Measurements from ENCODE around the gene ONECUT2.
"Not testable (repeated sequence)": the region's sequence is repeated elsewhere in the genome, so short reads cannot be mapped to it uniquely, and the experiment has no call there.

The ONECUT2 gene

DNA sequence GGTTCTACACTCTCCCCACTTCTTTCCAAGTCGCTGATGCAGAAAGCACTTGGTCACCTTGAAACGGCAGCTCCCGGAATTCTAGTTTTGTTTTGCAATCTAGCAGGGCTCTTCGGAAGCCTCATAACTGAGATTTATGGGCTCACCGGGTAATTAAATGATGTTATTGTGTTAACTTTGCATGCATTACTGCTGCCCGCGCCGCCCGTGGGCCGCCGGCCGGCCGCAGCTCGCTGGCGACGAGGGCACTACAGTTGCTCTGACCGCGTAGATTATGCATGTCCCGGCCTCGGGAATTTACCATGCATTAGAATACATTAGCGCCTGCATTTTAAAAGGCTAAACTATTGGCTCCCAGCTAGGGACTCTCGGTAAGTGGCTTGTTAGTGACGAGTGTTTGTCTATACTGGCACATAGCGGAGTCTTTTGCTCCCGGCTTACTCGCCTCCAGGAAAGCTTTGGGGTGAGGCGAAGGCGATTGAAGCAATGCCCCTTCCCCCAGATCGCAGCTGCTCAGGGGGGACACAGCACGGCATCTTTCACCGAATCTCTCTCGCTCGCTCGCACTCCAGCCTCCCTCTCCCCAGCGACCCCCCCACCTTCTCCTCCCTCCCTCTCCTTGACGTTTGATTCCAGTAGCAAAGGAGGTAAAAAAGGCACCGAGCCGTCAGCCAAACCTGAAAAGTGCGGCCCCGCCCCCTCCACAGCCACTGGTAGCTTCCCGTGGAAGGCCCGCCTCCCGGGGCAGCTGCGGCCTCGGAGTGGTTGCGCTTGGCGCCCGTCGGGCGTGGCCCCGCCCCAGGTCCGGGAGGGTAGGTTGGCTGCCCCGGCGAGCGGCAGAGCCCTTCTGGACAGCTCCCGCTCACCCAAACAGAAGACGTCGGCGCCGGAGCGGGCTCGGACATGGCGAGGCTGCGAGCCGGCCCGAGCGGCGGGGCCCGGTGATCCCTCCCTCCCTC, at the start of gene ONECUT2:
ONECUT2 (plus strand) TSS at position 839 of the 959 bp plus-strand sequence. CDS start 343 bp downstream, outside the sequence.
- Histone ChIP-seq H3K9me3 (replicated peaks; ENCODE audit: insufficient read depth, low read length) (no peaks in the 10 kb centered on the region), H3K27ac (ENCODE audit: low read length) (no peak within 1 kb of the TSS), H3F3A (ENCODE audit: insufficient read depth, low read length) (no peaks in the 10 kb centered on the region), H3K4me1 (ENCODE audit: low read length) (no peaks in the 10 kb centered on the region), H3K27me3 (replicated peaks; ENCODE audit: insufficient read depth, low read length) (no peaks in the 10 kb centered on the region; the same call in 1 of the 2 replicates), H3K36me3 (replicated peaks; ENCODE audit: insufficient read depth, low read length) (no peaks in the 10 kb centered on the region), H4K20me1 (ENCODE audit: insufficient read depth, low read length) (no peaks in the 10 kb centered on the region), H3K4me2 (ENCODE audit: low read depth, low read length) (no peak within 1 kb of the TSS), H3K79me2 (ENCODE audit: low read length) (no peaks in the 10 kb centered on the region), H2AFZ (ENCODE audit: low read length) (no peak within 1 kb of the TSS), H3K4me3 (ENCODE audit: low read length) (no peak within 1 kb of the TSS), H3K9ac (ENCODE audit: low read length) (no peak within 1 kb of the TSS), H3K9me2 (replicated peaks; ENCODE audit: insufficient read depth, low read length) (no peaks in the 10 kb centered on the region)
- DNase-seq = no peak
- TF ChIP-seq EZH2phosphoT487 (IDR thresholded peaks at IDR 0.05; ENCODE audit: low read length) (no peak), CTCF (IDR thresholded peaks at IDR 0.05; ENCODE audit: low read length) (no peak), EZH2 (optimal IDR thresholded peaks at IDR 0.05; ENCODE audit: low read depth, low read length) (no peak)

- no peak overlapping the region for H3K27ac ChIP-seq (ENCODE audit: low read length)
- DNase-seq = no peak
- H3K9me2 ChIP-seq (replicated peaks; ENCODE audit: insufficient read depth, low read length) = no peaks in the 10 kb centered on the region
- H3K9ac ChIP-seq (ENCODE audit: low read length) = no peak overlapping the region
- peaks cover 9% of the 10 kb centered on the region for H3K4me1 ChIP-seq (ENCODE audit: low read length)
- no peak overlapping the region for H2AFZ ChIP-seq (ENCODE audit: low read length)
- no peak for TF ChIP-seq CTCF (IDR thresholded peaks at IDR 0.05; ENCODE audit: low read length)
- TF ChIP-seq EZH2 (optimal IDR thresholded peaks at IDR 0.05; ENCODE audit: low read depth, low read length) = no peak
- no peaks in the 10 kb centered on the region for H3K9me3 ChIP-seq (replicated peaks; ENCODE audit: insufficient read depth, low read length)
- H3K4me2 ChIP-seq (ENCODE audit: low read depth, low read length) = no peak overlapping the region
- no peak overlapping the region for H3K4me3 ChIP-seq (ENCODE audit: low read length)
- H3K27me3 ChIP-seq (replicated peaks; ENCODE audit: insufficient read depth, low read length) = no peaks in the 10 kb centered on the region
- no peaks in the 10 kb centered on the region for H3K36me3 ChIP-seq (replicated peaks; ENCODE audit: insufficient read depth, low read length)
- H3F3A ChIP-seq (ENCODE audit: insufficient read depth, low read length) = no peaks in the 10 kb centered on the region
- H3K79me2 ChIP-seq (ENCODE audit: low read length) = no peaks in the 10 kb centered on the region
- no peaks in the 10 kb centered on the region for H4K20me1 ChIP-seq (ENCODE audit: insufficient read depth, low read length)
Observed at GRCh38 chr18:57389271-57389670, 45.9 kb upstream of the ONECUT2 start.

DNA sequence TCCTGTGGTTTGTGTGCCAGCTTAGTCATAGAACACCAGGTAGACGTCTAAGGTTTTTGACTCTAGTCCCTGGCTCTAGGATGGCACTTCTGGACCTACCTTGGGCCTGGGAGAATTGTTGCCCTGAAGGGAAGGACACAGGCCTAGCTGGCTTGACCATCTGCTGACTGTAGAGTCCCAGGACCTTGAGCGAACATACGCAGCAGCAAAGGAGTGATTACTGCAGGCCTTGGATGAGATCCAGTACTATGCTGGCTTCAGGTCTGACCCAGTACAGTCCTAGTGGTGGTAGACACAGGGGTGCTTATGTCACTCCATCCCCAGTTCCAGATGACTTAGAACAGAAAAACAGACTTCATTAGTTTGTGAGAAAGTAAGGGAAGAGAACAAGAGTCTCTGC, 45.1 kb upstream of the ONECUT2 start:
- Histone ChIP-seq H3K36me3 (replicated peaks; ENCODE audit: insufficient read depth, low read length) (no peaks in the 10 kb centered on the region), H3K4me3 (ENCODE audit: low read length) (no peak overlapping the region), H3K9me3 (replicated peaks; ENCODE audit: insufficient read depth, low read length) (no peaks in the 10 kb centered on the region), H3K4me1 (ENCODE audit: low read length) (peaks cover 9% of the 10 kb centered on the region), H3K79me2 (ENCODE audit: low read length) (no peaks in the 10 kb centered on the region), H3K27ac (ENCODE audit: low read length) (no peak overlapping the region), H3K27me3 (replicated peaks; ENCODE audit: insufficient read depth, low read length) (no peaks in the 10 kb centered on the region), H4K20me1 (ENCODE audit: insufficient read depth, low read length) (no peaks in the 10 kb centered on the region), H3K9me2 (replicated peaks; ENCODE audit: insufficient read depth, low read length) (no peaks in the 10 kb centered on the region), H2AFZ (ENCODE audit: low read length) (no peak overlapping the region), H3K9ac (ENCODE audit: low read length) (no peak overlapping the region), H3K4me2 (ENCODE audit: low read depth, low read length) (no peak overlapping the region), H3F3A (ENCODE audit: insufficient read depth, low read length) (no peaks in the 10 kb centered on the region)
- TF ChIP-seq EZH2 (optimal IDR thresholded peaks at IDR 0.05; ENCODE audit: low read depth, low read length) = no peak
- TF ChIP-seq EZH2phosphoT487 (IDR thresholded peaks at IDR 0.05; ENCODE audit: low read length) = no peak
- no peak for TF ChIP-seq CTCF (IDR thresholded peaks at IDR 0.05; ENCODE audit: low read length)
- no peak for DNase-seq

- H3F3A ChIP-seq (ENCODE audit: insufficient read depth, low read length); H3K9ac ChIP-seq (ENCODE audit: low read length); H3K79me2 ChIP-seq (ENCODE audit: low read length); H3K36me3 ChIP-seq (replicated peaks; ENCODE audit: insufficient read depth, low read length); H3K4me2 ChIP-seq (ENCODE audit: low read depth, low read length); H3K27me3 ChIP-seq (replicated peaks; ENCODE audit: insufficient read depth, low read length); H3K9me3 ChIP-seq (replicated peaks; ENCODE audit: insufficient read depth, low read length); H3K9me2 ChIP-seq (replicated peaks; ENCODE audit: insufficient read depth, low read length); DNase-seq; H3K4me1 ChIP-seq (ENCODE audit: low read length); H2AFZ ChIP-seq (ENCODE audit: low read length); H4K20me1 ChIP-seq (ENCODE audit: insufficient read depth, low read length); H3K27ac ChIP-seq (ENCODE audit: low read length); H3K4me3 ChIP-seq (ENCODE audit: low read length): not testable (repeated sequence)
Observed at GRCh38 chr18:57394749-57395148, 40.4 kb upstream of the ONECUT2 start.

DNA sequence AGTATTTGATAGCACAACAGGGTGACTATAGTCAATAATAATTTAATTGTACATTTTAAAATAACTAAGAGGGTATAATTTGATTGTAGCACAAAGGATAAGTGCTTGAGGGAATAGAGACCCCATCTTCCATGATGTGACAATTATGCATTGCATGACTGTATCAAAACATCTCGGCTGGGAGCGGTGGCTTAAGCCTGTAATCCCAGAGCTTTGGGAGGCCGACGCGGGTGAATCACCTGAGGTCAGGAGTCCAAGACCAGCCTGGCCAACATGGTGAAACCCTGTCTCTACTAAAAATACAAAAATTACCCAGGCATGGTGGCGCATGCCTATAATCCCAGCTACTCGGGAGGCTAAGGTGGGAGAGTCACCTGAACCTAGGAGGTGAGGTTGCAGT, 38.3 kb upstream of the ONECUT2 start:
- not testable (repeated sequence) for H2AFZ ChIP-seq (ENCODE audit: low read length); H3K9me2 ChIP-seq (replicated peaks; ENCODE audit: insufficient read depth, low read length); H3K4me3 ChIP-seq (ENCODE audit: low read length); H3K9ac ChIP-seq (ENCODE audit: low read length); H3K79me2 ChIP-seq (ENCODE audit: low read length); DNase-seq; H3F3A ChIP-seq (ENCODE audit: insufficient read depth, low read length); H3K36me3 ChIP-seq (replicated peaks; ENCODE audit: insufficient read depth, low read length); H3K27me3 ChIP-seq (replicated peaks; ENCODE audit: insufficient read depth, low read length); H4K20me1 ChIP-seq (ENCODE audit: insufficient read depth, low read length); H3K27ac ChIP-seq (ENCODE audit: low read length); H3K4me1 ChIP-seq (ENCODE audit: low read length); H3K4me2 ChIP-seq (ENCODE audit: low read depth, low read length); H3K9me3 ChIP-seq (replicated peaks; ENCODE audit: insufficient read depth, low read length)

All from MM.1S (cell line).